VCaP (cell line): ENCODE measurements around the gene GIPC1.

Source experiments
- H3K27ac ChIP-seq: fragments of 450-650 bp; 2 replicates; pipeline ENCODE4 v1.5.1; 2017
- CTCF ChIP-seq: fragments of 450-650 bp; conservative IDR thresholded peaks from 2 replicates; pipeline ENCODE4 v1.5.1; 2017; ENCODE audit warnings: mild to moderate bottlenecking, moderate library complexity

GIPC1 gene

GRCh38 chr19:14495672-14496028, 277 bp downstream of the GIPC1 start:
- peak overlapping the region; percentile 85 for H3K27ac ChIP-seq
- TF ChIP-seq CTCF: no peak

DNA sequence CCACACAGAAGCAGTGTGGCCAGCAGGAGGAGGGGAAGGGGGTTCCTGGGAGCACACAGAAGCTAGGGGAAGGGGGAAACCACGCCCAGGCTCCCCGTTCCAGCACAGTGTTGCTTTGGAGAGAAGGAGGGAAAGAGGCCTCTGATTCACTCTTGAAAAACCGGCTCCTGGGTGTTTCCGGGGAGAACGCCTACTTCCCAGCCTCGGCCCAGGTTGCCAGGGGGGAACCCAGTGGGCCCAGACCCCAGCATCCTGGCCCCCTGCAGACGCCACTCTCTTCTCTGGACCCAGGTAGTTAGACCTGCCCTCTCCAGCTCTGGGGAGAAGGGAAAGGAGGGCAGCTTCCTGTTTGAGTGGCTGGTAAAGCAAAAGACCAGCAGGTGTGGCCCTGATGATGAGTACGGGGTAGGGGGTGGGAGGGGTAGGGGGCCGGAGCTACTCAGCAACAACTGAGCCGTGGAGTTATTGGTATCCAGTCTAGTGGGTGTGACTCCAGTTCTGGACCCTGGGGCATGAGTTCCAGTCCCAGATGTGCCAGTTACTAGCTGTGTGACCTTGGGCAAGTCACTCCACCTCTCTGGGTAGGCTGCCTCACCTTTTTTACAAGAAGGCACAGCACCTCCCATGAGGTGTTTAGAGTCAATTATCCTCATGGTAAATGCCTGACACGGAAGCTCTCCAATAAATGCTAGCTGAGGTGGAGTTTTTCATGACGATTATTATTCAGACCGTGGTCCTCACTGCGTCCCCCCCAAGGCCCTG, 836 bp downstream of the GIPC1 start:
- H3K27ac ChIP-seq: peak overlapping the region; percentile 85
- no peak for TF ChIP-seq CTCF

- TF ChIP-seq CTCF: no peak
- H3K27ac ChIP-seq: peak overlapping the region; percentile 85; the same call in 1 of the 2 replicates
Observed at GRCh38 chr19:14494411-14494810, 1.5 kb downstream of the GIPC1 start.

- H3K27ac ChIP-seq: no peak overlapping the region
- no peak for TF ChIP-seq CTCF
Observed at GRCh38 chr19:14492756-14493337, 3.1 kb downstream of the GIPC1 start.

- no peak for TF ChIP-seq CTCF
Observed at GRCh38 chr19:14487370-14488125, 8.4 kb downstream of the GIPC1 start.

DNA sequence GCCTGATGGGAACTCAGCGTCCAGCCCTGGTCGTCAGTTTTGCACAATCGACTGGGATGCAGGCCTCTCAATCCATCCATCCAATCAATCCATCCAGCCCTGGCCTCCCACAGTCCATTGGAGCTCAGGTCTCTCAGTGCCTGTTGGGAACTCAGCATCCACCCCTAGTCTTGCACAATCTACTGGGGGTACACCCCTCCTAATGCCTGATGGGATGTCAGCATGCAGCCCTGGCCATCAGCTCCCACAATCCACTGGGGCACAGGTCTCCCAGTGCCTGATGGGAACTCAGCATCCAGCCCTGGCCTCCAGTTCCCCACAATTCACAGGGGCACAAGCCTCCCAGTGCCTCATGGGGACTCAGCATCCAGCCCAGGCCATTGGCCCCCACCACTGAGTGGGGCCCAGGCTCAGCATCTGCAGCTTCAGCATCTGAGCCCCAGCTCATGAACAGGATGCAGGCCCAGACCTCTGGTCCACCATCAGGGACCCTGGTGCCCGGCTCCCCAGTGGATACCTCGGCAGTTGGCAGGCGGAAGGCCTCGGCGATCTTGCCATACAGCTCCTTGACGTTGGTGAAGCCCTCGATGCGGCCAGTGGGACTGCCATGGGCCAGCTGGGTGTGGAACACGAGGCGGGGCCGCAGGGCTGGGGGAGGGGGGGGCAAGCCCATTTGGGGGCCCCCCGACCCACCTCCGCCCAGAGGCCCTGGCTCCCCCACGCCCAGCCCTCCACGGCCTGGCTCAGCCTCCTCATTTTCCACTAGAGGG, 13.6 kb downstream of the GIPC1 start:
- no peak overlapping the region for H3K27ac ChIP-seq
- no peak for TF ChIP-seq CTCF

More at GRCh38 chr19:14487370-14488125, 8.4 kb downstream of the GIPC1 start:
- H3K27ac ChIP-seq: no peak overlapping the region

DNA sequence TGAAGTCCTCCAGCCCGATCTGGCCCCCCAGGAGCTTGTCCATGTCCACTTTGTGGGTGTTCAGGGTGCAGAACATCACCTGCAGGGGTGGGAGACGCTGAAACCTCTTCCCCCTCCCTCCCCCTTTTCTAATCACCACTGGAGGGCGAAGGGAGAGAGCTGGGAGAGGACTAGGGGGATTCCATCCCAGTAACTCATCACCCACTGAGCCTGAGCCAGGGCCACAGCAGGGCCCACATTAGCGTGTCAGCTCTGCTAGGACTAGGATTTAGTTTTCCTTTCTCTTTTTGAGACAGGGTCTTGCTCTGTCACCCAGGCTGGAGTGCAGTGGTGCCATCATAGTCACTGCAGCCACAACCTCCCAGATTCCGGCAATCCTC, 15.2 kb downstream of the GIPC1 start:
- no peak overlapping the region for H3K27ac ChIP-seq
- no peak for TF ChIP-seq CTCF
